ENCODE measurements around the gene PADI4. TPM values are rescaled to one million over a fixed set of nuclear protein-coding genes. Genes with fewer than 3 reads are reported as not detected.

The PADI4 gene
- total and polyA plus RNA-seq, 8 donors = 0.08 to 0.25 (median 0.18) TPM; not detected in 5

DNA sequence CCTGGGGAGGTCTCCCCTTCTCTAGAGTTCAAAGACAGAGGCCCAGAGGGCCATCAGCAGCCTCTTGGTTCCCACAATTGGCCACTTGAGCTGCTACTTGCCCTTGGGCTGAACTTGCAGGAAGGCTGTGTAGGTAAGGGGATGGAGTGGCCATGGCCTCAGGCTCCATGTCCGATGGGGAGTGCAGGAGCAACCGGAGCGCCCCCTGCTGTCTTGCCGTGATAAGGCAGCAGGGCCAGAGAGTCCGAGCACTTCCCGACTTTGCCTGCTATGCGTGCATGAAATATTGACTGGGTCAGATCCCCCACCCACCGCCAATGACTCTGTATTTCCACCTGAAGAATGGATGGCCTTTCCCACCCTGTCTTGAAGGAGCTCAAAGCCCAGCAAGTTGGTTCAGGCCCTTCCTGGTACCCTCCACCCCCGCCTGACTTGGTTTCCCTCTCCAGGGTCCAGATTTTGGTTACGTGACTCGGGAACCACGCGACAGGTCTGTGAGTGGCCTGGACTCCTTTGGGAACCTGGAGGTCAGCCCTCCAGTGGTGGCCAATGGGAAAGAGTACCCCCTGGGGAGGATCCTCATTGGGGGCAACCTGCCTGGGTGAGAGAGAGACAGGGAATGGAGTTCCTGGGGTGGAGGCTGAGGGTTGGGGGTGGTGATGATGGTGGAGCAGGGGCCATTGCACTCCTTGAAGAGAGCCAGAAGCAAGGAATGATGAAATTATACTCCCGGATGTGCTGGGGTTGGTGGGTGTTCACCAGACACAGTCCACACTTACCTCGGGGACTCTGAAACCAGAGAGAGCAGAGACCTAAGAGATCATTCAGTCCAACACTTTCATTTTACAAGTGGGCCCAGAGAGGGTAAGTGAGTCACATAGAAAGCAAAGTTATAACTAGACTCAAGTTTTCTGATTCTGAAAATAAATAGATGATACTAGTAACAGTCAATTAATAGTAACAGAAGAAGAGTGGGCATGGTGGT, 33.5 kb upstream of the PADI4 start:
- 48 to 61% (median 56%) methylated on average over 14 to 15 of the region's 15 CpGs for WGBS, 5 donors
- no peak for TF ChIP-seq POLR2AphosphoS5 (IDR thresholded peaks at IDR 0.05)
- TF ChIP-seq, protein P1, sequence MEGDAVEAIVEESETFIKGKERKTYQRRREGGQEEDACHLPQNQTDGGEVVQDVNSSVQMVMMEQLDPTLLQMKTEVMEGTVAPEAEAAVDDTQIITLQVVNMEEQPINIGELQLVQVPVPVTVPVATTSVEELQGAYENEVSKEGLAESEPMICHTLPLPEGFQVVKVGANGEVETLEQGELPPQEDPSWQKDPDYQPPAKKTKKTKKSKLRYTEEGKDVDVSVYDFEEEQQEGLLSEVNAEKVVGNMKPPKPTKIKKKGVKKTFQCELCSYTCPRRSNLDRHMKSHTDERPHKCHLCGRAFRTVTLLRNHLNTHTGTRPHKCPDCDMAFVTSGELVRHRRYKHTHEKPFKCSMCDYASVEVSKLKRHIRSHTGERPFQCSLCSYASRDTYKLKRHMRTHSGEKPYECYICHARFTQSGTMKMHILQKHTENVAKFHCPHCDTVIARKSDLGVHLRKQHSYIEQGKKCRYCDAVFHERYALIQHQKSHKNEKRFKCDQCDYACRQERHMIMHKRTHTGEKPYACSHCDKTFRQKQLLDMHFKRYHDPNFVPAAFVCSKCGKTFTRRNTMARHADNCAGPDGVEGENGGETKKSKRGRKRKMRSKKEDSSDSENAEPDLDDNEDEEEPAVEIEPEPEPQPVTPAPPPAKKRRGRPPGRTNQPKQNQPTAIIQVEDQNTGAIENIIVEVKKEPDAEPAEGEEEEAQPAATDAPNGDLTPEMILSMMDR (IDR thresholded peaks at IDR 0.05) = peak in 2 of 7 experiments; percentile 23

DNA sequence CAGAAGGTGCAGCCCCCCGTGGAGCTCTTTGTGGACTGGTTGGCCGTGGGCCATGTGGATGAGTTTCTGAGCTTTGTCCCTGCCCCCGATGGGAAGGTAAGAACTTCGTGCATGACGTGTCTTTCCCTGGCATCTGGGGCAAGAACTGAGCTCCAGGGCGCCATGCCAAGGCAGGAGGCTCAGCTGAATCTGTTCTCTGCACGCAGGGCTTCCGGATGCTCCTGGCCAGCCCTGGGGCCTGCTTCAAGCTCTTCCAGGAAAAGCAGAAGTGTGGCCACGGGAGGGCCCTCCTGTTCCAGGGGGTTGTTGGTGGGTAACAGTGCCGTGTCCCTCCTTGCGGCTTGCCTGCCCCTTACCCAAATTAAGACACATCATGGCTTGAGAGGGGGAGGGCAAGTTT, 31.4 kb upstream of the PADI4 start:
- H3K9me3 ChIP-seq = no peaks in the 10 kb centered on the region
- H3K4me1 ChIP-seq = no peaks in the 10 kb centered on the region
- H3K27ac ChIP-seq = no peak overlapping the region
- no peak overlapping the region for H3K4me3 ChIP-seq
- H3K27me3 ChIP-seq = peaks cover 0 to 51% (median 6%) of the 10 kb centered on the region in 3 donors
- intact Hi-C loops (cut with DNase I; ENCODE audit: low total_unique reads) = no loop called here
- no peaks in the 10 kb centered on the region for H3K36me3 ChIP-seq
- DNase-seq = peak in 1 of 2 donors; percentile 28
- TF ChIP-seq POLR2A (IDR thresholded peaks at IDR 0.05) = no peak
- 37 to 54% (median 46%) methylated on average over 10 to 11 of the region's 11 CpGs for WGBS, 5 donors

More for the DNA sequence above, 33.5 kb upstream of the PADI4 start:
- Histone ChIP-seq H3K9me3 (no peaks in the 10 kb centered on the region), H3K36me3 (no peaks in the 10 kb centered on the region), H3K4me3 (no peak overlapping the region), H3K4me1 (no peaks in the 10 kb centered on the region), H3K27ac (no peak overlapping the region), H3K27me3 (peaks cover 0 to 35% (median 6%) of the 10 kb centered on the region in 3 donors)
- intact Hi-C loops (cut with DNase I; ENCODE audit: low total_unique reads) = no loop called here
- DNase-seq = peak; percentile 32

DNA sequence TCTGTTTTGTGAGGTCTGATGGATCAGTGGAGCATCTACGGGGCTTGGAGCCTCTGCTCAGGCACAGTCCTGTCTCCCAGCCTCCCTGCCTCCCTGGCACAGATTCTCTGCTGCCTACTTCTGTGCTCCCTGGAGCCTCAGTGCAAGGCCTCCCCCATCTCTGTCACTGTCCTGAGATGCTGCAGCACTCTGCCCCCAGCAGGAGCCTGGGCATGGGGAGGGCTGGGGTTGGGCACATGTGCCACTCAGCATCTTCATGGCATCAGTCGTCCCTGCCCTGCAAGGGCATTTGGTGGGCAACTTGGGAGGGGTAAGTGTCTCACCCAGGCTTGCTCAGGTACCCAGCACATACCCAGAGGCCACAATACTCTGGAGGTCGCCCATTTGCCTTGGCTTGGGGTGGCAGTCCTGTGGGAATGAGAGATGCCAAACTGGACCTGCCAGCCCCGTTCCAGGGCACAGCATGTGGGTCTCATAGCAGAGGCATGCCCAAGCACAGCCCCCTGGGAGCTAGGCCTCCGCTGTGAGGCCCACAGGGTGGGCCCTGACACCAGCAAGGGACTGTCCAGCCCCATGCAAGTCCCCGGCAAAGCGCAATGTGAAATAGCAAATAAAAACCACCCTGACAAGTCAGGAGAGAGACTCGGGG, 30.4 kb upstream of the PADI4 start:
- 59 to 72% (median 69%) methylated on average over 7 to 8 of the region's 8 CpGs for WGBS, 5 donors

DNA sequence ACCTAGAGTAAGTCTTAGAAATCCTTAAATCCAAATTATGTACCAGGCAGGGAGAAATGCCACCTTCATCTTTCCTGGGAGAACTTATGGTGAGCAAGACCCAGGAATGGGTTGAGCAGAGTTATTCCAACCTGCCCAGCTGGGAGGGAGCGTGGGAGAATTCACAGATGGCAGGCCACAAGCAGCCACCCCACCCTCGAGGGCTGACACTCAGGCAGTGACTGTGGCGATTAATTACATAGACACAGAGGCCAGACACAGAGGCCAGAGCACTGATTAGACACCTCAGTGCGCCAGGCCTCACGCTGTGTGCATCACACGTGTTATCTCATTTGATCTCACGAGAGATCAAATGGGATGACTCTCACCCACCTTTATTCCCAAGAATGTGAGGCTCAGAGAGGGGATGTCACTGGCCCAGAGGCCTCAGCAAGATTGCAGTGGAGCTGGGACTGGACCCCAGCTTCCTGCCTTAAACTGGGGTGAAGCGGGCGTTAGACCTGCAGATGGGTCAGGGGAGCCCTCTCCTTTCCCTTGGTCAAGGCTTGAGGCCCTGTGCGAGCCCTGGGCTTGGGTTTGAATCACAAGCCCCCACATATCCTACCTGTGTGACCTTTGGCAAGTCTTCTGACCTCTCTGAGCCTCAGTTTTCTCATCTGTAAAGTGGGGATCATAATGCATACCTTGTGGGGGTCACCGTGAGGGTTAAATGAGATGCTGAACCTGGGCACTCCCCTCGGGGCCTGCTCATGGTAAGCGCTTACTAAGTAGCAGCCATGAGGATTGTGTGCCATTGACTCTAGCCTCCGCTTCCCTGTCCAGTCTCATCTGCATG, 28.8 kb upstream of the PADI4 start:
- intact Hi-C loops (cut with DNase I; ENCODE audit: low total_unique reads) = no loop called here

More for the DNA sequence above, 30.4 kb upstream of the PADI4 start:
- no peaks in the 10 kb centered on the region for H3K9me3 ChIP-seq
- intact Hi-C loops (cut with DNase I; ENCODE audit: low total_unique reads) = no loop called here
- H3K4me1 ChIP-seq = no peaks in the 10 kb centered on the region
- TF ChIP-seq POLR2AphosphoS5 (IDR thresholded peaks at IDR 0.05) (no peak), POLR2A (IDR thresholded peaks at IDR 0.05) (no peak), EP300 (IDR thresholded peaks at IDR 0.05) (no peak)
- TF ChIP-seq, protein P1 (IDR thresholded peaks at IDR 0.05) = no peak
- no peak for DNase-seq
- no peak overlapping the region for H3K4me3 ChIP-seq
- H3K27ac ChIP-seq = no peak overlapping the region
- H3K27me3 ChIP-seq = peaks cover 0 to 60% (median 6%) of the 10 kb centered on the region in 3 donors
- H3K36me3 ChIP-seq = no peaks in the 10 kb centered on the region

More for the DNA sequence above, 28.8 kb upstream of the PADI4 start:
- H3K27ac ChIP-seq = no peak overlapping the region
- no peak overlapping the region for H3K4me3 ChIP-seq
- H3K4me1 ChIP-seq = no peaks in the 10 kb centered on the region
- no peaks in the 10 kb centered on the region for H3K9me3 ChIP-seq
- peaks cover 0 to 71% (median 10%) of the 10 kb centered on the region in 3 donors for H3K27me3 ChIP-seq
- H3K36me3 ChIP-seq = no peaks in the 10 kb centered on the region
- WGBS, 5 donors = 67 to 84% (median 78%) methylated on average over 13 to 14 of the region's 14 CpGs
- no peak for TF ChIP-seq EP300 (IDR thresholded peaks at IDR 0.05)
- no peak for TF ChIP-seq POLR2AphosphoS5 (IDR thresholded peaks at IDR 0.05)
- no peak for TF ChIP-seq POLR2A (IDR thresholded peaks at IDR 0.05)
- TF ChIP-seq, protein P1 (IDR thresholded peaks at IDR 0.05) = no peak
- DNase-seq = peak in 1 of 2 donors; percentile 52
